Adrenal gland (tissue), 12 donors: Measurements from ENCODE around the gene HECW1. TPM values are rescaled to one million over a fixed set of nuclear protein-coding genes. Genes with fewer than 3 reads are reported as not detected.

Source experiments
- DNase-seq, 7 donors: peaks; one replicate each; pipeline ENCODE4 v3.0.0-alpha.2; 2019 to 2020
- H3K27ac ChIP-seq, 5 donors: fragments of 200-600 bp; sonication (generic) in 4 of 5; 1 replicate in 3 of 5; 2 replicates in 2 of 5; pipeline versions ENCODE4 v1.5.1 to v1.8.0; 2016 to 2020; ENCODE audit warnings: mild to moderate bottlenecking in 1 of 5
- H3K27me3 ChIP-seq: fragments of 200-600 bp; 2 replicates; pipeline ENCODE4 v1.8.0; 2021
- H3K36me3 ChIP-seq, 2 donors: fragments of 200-600 bp; replicated peaks in 1 of 2; 1 replicate in 1 of 2; 2 replicates in 1 of 2; pipeline versions ENCODE4 v1.5.1 to v1.8.0; 2018 to 2022
- H3K4me1 ChIP-seq, 2 donors: fragments of 200-600 bp; replicated peaks in 1 of 2; 1 replicate in 1 of 2; 2 replicates in 1 of 2; pipeline versions ENCODE4 v1.5.1 to v1.8.0; 2018 to 2021
- H3K4me3 ChIP-seq, 4 donors: fragments of 200-600 bp; sonication (generic) in 3 of 4; one replicate each; pipeline ENCODE4 v1.5.1; 2016 to 2018
- H3K9me3 ChIP-seq, 3 donors: fragments of 200-600 bp; sonication (generic) in 1 of 3; replicated peaks in 1 of 3; 1 replicate in 2 of 3; 2 replicates in 1 of 3; pipeline versions ENCODE4 v1.5.1 to v1.8.0; 2016 to 2021
- CTCF ChIP-seq, 6 experiments: fragments of 450-650 bp in 4 of 6; fragments of 200-600 bp in 2 of 6; sonication (generic) in 1 of 6; IDR thresholded peaks; 1 replicate in 5 of 6; 2 replicates in 1 of 6; pipeline versions ENCODE4 v1.5.1 to v1.8.0; 2016 to 2021; ENCODE audit warnings: antibody characterized with exemption in 6 of 6, mild to moderate bottlenecking in 2 of 6, moderate library complexity in 1 of 6
- POLR2A ChIP-seq, 2 donors: fragments of 450-650 bp; IDR thresholded peaks; one replicate each; pipeline ENCODE4 v1.6.1; 2017; ENCODE audit warnings: antibody characterized with exemption in 2 of 2, mild to moderate bottlenecking in 2 of 2, moderate library complexity in 1 of 2
- WGBS, 4 donors: extraction: QIAGEN DNeasy Blood & Tissue Kit in 2 of 4; methylation state at CpG; one replicate each; pipeline versions ENCODE4 v1.1.5 to v1.1.7; 2013 to 2017; 5-methylcytosine and 5-hydroxymethylcytosine counted together
- intact Hi-C, 2 donors: fragments of 100-400 bp; cut with DNase I; formaldehyde crosslinking; loops; one replicate each; pipeline versions ENCODE4 v1.14.1 to v1.15.0; 2022 to 2023
- polyA plus RNA-seq, 3 donors: library from polyadenylated mRNA; stranded (reverse); fragments of 200-250 nt in 2 of 3; fragments of 350-450 nt in 1 of 3; fragmentation: Illumina TruSeq in 1 of 3; extraction: RNeasy Lipid Tissue Mini Kit (QIAGEN cat#74804) in 1 of 3; gene quantifications; one replicate each; pipeline ENCODE4 v1.2.3, GENCODE V29; 2013 to 2014
- total RNA-seq, 9 donors: library from RNA; depleted of rRNA in 4 of 9; stranded (reverse); fragments of >200 nt in 4 of 9; fragments of 120-200 nt in 1 of 9; fragmentation: NEBNext Ultra II Directional in 1 of 9; extraction: Animal tissue kit (Norgen Biotek cat#: 25700) in 1 of 9; gene quantifications; one replicate each; pipeline versions ENCODE4 v1.1.0 to v1.2.4, GENCODE V29; 2013 to 2023
- donor health status: healthy with polysubstance abuse.
- donor health status: Bipolar disorder and iron deficiency.
- donor health status: DM: yes; HTN: yes; CAD: no.
- donor health status: DM: no; HTN: no; CAD: no.
- donor health status: DM: no; HTN: no; CAD: no.
- donor health status: DM: yes; HTN: yes; CAD: no.

The HECW1 gene
- total and polyA plus RNA-seq, 12 donors, result under 0.01 to 3.2 (median 0.06) TPM; not detected in 4

GRCh38 chr7:43590862-43591557 is 478.6 kb downstream of the HECW1 start:
- H3K4me1 ChIP-seq, result peaks cover 0 to 41% of the 10 kb centered on the region in 2 donors
- H3K27ac ChIP-seq, result no peak overlapping the region
- intact Hi-C loops, result loop anchor here in 1 of 2 donors (10.0 kb wide), 1 partner anchor 54 kb away; no protein-coding TSS in a partner anchor
- H3K9me3 ChIP-seq, result no peaks in the 10 kb centered on the region
- 66 to 90% (median 78%) methylated on average over 2 of the region's 2 CpGs for WGBS, 4 donors
- no peak for DNase-seq
- H3K27me3 ChIP-seq, result no peaks in the 10 kb centered on the region
- no peaks in the 10 kb centered on the region for H3K36me3 ChIP-seq
- no peak overlapping the region for H3K4me3 ChIP-seq
- TF ChIP-seq CTCF (IDR thresholded peaks at IDR 0.05), result no peak
- TF ChIP-seq POLR2A (IDR thresholded peaks at IDR 0.05), result no peak

- no peak overlapping the region for H3K27ac ChIP-seq
Observed at GRCh38 chr7:43591558-43592180, 479.2 kb downstream of the HECW1 start.

GRCh38 chr7:43592326-43592725 is 479.9 kb downstream of the HECW1 start:
- Histone ChIP-seq H3K9me3 (no peaks in the 10 kb centered on the region), H3K4me3 (no peak overlapping the region), H3K27ac (no peak overlapping the region), H3K27me3 (no peaks in the 10 kb centered on the region), H3K4me1 (peaks cover 0 to 28% of the 10 kb centered on the region in 2 donors), H3K36me3 (peaks cover 0 to 2% of the 10 kb centered on the region in 2 donors)
- DNase-seq, result no peak
- 89 to 98% (median 94%) methylated on average over 3 of the region's 3 CpGs for WGBS, 4 donors
- intact Hi-C loops, result loop anchor here in 1 of 2 donors (10.0 kb wide), 1 partner anchor 52 kb away; no protein-coding TSS in a partner anchor
- TF ChIP-seq POLR2A (IDR thresholded peaks at IDR 0.05), result no peak
- no peak for TF ChIP-seq CTCF (IDR thresholded peaks at IDR 0.05)

More at GRCh38 chr7:43591558-43592180, 479.2 kb downstream of the HECW1 start:
- Histone ChIP-seq H3K4me1 (peaks cover 0 to 34% of the 10 kb centered on the region in 2 donors), H3K36me3 (no peaks in the 10 kb centered on the region), H3K27me3 (no peaks in the 10 kb centered on the region), H3K4me3 (no peak overlapping the region), H3K9me3 (no peaks in the 10 kb centered on the region)
- no peak for DNase-seq
- intact Hi-C loops, result loop anchor here in 1 of 2 donors (10.0 kb wide), 1 partner anchor 53 kb away; no protein-coding TSS in a partner anchor
- TF ChIP-seq CTCF (IDR thresholded peaks at IDR 0.05) (no peak), POLR2A (IDR thresholded peaks at IDR 0.05) (no peak)
- WGBS, 4 donors, result 54 to 65% (median 61%) methylated on average over 4 of the region's 4 CpGs

- 93 to 100% (median 96%) methylated on average over 1 of the region's 1 CpG for WGBS, 4 donors
- no peak for TF ChIP-seq CTCF (IDR thresholded peaks at IDR 0.05)
- TF ChIP-seq POLR2A (IDR thresholded peaks at IDR 0.05), result no peak
- no peak for DNase-seq
- peaks cover 0 to 21% of the 10 kb centered on the region in 2 donors for H3K4me1 ChIP-seq
- intact Hi-C loops, result loop anchor here in 1 of 2 donors (10.0 kb wide), 1 partner anchor 52 kb away; no protein-coding TSS in a partner anchor
- H3K27me3 ChIP-seq, result no peaks in the 10 kb centered on the region
- no peaks in the 10 kb centered on the region for H3K9me3 ChIP-seq
- H3K4me3 ChIP-seq, result no peak overlapping the region
- no peak overlapping the region for H3K27ac ChIP-seq
- H3K36me3 ChIP-seq, result peaks cover 0 to 9% of the 10 kb centered on the region in 2 donors
Observed at GRCh38 chr7:43593010-43593409, 480.6 kb downstream of the HECW1 start.
